SKM-1 (cell line): ENCODE measurements around the gene PARD3.
"Not testable (repeated sequence)": the region's sequence is repeated elsewhere in the genome, so short reads cannot be mapped to it uniquely, and the experiment has no call there.

Experiments used
- DNase-seq: peaks from one replicate; lab custom pipeline; 2025; ENCODE audit not compliant: unreplicated experiment; lab: John Stamatoyannopoulos, UW

The PARD3 gene

DNA sequence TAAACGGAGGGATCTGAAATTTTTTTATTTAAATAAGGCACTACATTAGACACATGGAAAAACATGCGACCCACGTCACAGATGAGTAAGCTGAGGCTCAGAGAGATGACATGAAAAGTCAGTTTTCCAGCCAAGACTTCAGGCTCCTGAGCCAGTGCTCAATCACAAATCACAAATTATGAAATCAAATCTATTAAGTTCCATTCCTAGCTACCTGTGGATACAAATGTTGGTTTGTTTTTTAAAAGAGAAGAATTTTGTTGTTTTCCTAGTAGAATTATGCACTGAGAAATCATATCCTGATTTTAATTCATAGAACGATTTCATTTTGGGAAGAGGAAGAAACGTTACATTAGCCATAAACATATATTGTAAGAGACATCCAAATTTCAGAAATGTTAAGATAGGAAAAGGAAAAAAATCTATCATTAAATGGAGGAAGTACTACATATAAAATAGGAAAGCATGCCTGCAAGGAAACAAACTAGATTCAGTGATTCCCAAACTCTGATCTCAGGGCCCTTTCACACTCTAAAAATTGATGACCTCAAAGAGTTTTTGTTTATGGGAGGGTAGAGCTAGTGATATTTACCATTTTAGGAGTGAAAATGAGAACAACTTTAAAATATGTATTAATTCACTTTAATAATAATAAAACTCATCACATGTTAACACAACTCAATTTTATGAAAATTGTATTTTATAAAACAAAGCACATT lies 340.4 kb downstream of the PARD3 start:
- DNase-seq: no peak

DNA sequence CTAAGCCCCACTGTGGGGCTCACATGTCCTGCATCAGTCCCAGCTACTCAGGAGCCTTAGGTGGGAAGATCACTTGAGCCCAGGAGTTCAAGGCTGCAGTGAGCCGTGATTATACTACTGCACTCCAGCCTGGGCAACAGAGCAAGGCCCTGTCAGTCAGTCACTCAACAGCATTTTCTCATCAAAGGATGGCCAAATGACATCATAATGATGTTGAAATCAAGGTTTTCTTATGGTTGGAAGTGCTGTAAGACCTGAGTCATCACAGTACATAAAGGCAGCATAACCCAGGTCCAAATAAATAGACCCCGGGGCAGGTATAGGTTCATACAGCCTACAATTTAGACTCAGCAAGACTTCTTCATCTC lies 341.1 kb downstream of the PARD3 start:
- DNase-seq: no peak

DNA sequence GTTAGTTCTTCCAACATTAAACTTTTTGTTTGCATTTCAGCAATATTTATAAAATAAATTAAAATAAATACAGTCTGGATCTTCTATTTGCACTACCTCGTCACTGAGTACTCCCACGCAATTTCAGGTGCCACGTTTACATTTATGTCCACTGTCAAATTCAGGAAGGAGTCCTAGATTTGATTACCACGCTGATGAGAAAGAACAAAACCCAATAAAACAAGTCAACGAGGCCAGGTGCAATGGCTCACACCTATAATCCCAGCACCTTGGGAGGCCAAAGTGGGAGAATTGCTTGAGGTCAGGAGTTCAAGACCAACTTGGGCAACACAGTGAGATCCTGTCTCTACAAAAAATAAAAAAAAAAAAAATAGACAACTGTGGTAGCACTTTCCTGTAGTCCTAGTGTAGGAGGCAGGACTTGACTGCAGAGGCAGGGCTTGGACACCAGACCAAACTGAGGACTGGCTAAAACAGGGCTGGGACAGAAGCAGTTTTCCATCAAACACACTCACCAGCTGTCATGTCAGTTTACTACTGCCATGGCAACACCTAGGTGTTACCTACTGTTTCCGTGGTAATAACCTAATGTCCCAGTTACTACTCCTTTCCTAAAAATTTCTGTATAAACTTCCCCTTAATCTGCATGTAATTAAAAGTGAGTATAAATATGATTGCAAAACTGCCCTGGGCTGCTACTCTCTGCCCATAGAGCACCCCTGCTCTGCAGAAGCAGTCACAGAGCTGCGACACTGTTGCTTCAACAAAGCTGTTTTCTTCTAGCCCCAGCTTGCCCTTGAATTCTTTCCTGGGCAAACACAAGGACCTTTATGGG lies 341.7 kb downstream of the PARD3 start:
- DNase-seq: no peak

GRCh38 chr10:34470307-34470706 lies 344.8 kb downstream of the PARD3 start:
- DNase-seq: no peak

GRCh38 chr10:34469446-34469845 lies 345.6 kb downstream of the PARD3 start:
- no peak for DNase-seq

DNA sequence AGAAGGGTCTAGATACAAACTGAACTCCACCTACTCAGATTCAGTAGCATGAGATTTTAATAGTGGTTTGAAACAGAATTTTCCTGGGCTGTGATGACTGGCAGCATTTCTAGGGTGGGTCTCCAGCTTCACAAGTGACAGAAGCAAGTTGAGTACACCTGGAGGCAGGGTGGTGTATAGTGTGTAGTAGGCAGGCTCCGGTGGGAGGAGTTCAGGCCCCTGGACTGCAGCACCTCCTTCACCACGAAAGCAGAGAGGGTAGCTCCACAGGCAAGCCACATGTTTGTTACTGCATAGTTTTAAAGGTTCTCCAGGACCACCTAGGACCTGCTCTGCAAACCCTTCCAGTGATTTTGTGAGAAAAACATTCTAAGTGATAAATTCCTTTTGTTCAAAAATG lies 347.2 kb downstream of the PARD3 start:
- no peak for DNase-seq

DNA sequence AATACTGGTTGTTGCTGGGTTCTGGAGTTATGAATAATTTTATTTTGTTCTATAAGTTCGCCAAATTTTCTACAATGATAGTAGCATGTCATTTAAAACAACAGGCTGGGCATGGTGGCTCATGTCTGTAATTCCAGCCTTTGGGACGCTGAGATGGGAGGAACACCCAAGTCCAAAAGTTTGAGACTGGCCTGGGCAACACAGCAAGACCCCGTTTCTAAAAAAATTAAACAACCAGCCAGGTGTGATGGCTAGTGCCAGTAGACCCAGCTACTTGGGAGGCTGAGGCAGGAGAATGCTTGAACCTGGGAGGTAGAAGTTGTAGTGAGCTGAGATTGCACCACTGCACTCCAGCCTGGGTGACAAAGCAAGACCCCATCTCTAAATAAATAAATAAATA lies 347.7 kb downstream of the PARD3 start:
- no peak for DNase-seq

DNA sequence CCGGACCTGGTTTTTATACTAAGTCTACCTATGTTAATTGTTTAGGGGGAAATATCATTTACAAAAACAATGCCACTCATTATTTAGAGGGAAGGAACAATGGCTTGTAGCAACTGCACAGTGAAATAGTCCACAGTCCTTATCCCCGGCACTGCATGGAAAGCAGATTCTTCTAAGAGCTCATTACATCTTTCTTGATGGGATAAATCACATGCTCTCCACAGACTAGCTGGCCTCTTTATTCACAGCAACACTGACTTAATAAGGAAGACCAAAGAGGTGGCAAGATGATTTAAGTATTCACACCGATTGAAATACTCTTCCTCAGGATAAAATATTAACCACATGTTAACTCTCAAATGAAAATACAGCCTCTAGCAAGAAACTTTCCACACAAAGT lies 349.4 kb downstream of the PARD3 start:
- no peak for DNase-seq

DNA sequence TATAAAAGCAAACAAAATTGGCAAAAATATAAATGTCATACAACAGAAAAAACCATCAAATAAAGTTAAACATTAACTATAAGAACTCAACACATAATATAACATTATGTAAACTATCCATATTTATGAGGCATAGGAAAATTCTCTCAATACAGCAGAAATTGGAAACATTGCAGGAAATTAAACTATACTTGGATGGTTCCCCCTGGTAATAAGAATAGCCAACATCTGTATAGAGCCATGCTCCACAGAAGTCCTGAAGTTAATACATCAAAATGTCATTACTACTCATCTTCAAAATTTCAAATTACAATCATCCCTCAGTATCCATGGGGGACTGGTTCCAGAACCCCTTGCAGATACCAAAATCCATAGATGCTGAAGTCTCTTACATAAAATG lies 350.5 kb downstream of the PARD3 start:
- DNase-seq: no peak

GRCh38 chr10:34464000-34464399 lies 351.1 kb downstream of the PARD3 start:
- no peak for DNase-seq

DNA sequence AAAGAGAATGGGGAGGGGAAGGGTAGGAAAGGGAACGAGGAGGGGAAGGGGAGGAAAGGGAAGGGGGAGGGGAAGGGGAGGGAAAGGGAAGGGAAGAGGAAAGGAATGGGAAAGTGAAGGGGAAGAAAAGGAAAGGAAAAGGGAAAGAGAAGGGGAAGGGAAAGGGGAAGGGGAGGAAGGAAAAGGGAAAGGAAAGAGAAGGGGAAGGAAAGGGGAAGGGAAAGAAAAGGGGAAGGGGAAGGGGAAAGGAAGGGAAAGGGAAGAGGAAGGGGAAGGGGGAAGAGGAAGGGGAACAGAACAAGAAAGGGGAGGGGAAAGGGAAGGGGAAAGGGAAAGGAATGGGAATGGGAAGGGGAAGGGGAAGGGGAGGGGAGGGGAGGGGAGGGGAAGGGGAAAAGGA lies 352.1 kb downstream of the PARD3 start:
- no peak for DNase-seq

DNA sequence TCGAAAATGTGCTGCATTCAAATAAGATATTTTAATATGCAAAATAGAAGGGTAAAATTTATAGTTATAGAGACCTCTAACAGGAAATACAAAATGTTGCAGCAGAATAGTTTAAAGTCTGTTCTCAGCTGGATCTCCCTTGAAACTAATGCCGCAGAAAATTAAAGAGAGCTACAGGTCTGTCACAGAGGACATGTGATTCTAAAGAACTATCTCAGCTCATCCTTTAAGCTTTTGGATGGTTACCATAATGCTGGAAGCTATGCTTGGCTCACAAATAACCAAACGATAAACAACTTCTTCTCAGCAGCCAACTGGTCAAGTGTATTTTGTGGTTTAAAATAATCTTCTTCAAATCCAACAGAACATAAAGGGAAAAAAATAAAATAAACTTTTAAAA lies 353.0 kb downstream of the PARD3 start:
- DNase-seq: no peak

- no peak for DNase-seq
These were observed 360.4 kb downstream of the PARD3 start for GRCh38 chr10:34454590-34455261.

DNA sequence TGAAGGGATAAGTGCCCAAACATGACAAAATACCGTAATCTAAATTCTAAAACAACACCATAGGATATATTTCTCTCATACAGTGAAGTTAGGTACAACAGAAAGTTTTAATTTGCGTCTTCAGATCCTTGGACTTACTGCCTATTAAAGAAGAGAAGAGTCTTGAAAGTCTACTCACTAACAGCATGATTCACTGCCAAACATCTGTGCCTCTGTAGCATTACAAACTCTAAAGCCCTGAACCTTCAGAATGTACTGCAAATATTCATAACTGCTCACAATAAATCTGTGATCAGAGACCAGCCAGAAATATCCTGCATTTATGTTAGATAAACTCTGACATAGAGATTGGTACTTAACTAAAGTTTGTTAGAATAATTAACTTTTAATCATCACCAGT lies 365.3 kb downstream of the PARD3 start:
- DNase-seq: no peak

DNA sequence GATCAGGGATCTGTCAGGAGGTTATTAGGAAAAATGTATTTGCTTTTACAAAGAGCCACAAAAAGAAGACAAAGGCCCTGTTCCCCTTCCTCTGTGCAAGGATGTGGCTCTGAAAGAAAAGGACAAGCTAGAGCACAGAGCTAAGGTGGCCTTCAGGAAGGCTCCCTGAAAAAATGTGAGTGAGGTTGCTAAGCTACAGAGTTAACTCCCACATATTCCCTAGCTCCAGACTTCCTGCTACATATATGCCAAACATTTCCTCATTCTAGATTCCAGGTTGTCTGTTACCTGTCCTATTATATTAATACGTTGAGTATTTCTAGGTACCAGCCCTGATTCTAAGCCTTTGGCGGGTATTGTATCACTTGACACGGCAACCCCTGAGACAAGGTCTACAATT lies 369.0 kb downstream of the PARD3 start:
- no peak for DNase-seq

DNA sequence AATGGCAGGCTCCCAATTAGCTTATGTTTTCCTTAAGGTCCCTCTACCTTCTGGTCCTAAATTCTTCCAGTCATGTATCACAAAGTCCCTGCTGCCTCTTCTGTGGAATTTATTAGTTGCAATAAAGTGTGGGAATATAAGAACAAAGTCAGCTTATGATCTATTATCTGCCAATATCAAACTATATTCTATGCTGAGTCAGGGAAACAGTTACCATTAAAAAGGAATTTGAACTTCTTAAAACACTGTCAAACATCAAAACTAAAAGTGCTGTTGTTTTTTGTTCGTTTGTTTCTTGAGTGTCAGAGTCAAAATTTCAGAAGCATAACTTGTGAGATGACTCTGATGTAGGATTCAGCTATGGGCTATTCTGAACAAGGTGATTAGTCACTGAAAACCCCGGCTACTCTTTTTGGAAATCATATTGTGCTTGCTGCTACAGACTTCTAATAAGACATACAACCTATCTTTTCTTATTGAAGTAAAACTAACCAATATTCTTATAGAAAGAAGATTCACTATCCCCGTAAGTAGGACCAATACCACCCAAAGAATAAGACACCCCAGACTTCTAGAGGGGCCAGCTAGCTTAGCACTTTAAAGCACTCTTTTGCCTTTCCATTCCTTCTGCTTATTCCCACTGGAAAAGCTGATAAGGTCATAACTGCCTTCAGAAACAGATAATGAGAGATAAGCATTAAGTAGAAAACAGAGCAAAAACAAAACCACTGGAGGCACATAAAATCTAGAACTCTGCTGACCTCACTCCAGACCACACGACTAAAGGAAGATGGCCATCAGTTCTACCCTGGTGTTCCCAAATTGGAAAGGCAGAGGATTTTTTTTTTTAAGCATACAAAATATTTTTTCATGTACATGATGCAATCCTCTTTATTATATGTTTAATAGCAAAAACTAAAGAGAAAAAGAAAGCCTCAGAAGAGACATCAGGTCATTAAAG lies 370.6 kb downstream of the PARD3 start:
- no peak for DNase-seq

GRCh38 chr10:34439386-34439785 lies 375.7 kb downstream of the PARD3 start:
- not testable (repeated sequence) for DNase-seq

- DNase-seq: no peak
These were observed 376.4 kb downstream of the PARD3 start for GRCh38 chr10:34438741-34439140.

GRCh38 chr10:34437906-34438305 lies 377.2 kb downstream of the PARD3 start:
- DNase-seq: no peak

DNA sequence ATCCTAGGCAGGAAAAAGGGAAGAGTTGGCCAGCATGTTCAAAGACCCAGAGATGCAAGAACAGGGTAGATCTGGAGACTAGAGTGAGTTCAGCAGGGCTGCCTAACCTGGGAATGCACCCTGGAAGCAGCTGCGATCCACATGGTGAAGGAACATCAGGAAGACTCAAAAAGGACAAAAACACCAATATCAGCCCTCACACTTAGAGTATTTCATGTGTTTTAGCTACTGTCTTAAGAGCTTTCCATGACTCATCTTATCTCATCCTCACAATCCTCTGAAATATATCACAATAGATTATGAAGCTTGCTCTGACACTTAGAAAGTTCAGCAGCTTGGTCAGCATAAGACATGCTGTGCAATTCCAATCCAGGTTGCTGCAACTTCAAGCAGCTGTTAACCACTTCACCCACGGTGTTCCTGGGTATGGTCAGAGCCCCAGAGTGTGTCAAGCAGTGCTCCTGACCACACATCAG lies 380.9 kb downstream of the PARD3 start:
- DNase-seq: no peak
